Neuronal stem cell (in vitro differentiated cells): ENCODE results near the gene CDH23.

Source experiments
- DNase-seq: peaks from one replicate; pipeline ENCODE4 v3.0.0-alpha.2; 2013; ENCODE audit warnings: low spot score
- H2AFZ ChIP-seq: one replicate; pipeline ENCODE4 v1.6.1; 2013; ENCODE audit warnings: mild to moderate bottlenecking, low read length, inconsistent platforms
- H2AK5ac ChIP-seq: 2 replicates; pipeline ENCODE4 v1.6.1; 2013; ENCODE audit warnings: low read depth, mild to moderate bottlenecking, inconsistent platforms, low read length, moderate library complexity, mixed read lengths
- H2BK120ac ChIP-seq: 2 replicates; pipeline ENCODE4 v1.6.1; 2013; ENCODE audit warnings: low read depth, mild to moderate bottlenecking, inconsistent platforms, low read length, moderate library complexity, mixed read lengths
- H2BK12ac ChIP-seq: one replicate; pipeline ENCODE4 v1.6.1; 2013; ENCODE audit warnings: low read length, inconsistent platforms
- H2BK15ac ChIP-seq: 2 replicates; pipeline ENCODE4 v1.6.1; 2013; ENCODE audit warnings: mild to moderate bottlenecking, low read length, inconsistent platforms, mixed read lengths
- H2BK5ac ChIP-seq: one replicate; pipeline ENCODE4 v1.6.1; 2013; ENCODE audit warnings: inconsistent platforms, mild to moderate bottlenecking, low read length, moderate library complexity
- H3K14ac ChIP-seq: one replicate; pipeline ENCODE4 v1.6.1; 2013; ENCODE audit warnings: low read length, inconsistent platforms
- H3K18ac ChIP-seq: 2 replicates; pipeline ENCODE4 v1.6.1; 2013; ENCODE audit warnings: low read length, inconsistent platforms
- H3K23ac ChIP-seq: 2 replicates; pipeline ENCODE4 v1.6.1; 2013; ENCODE audit warnings: low read depth, mild to moderate bottlenecking, mixed read lengths, low read length, inconsistent platforms; ENCODE audit not compliant: poor library complexity
- H3K27ac ChIP-seq: replicated peaks from 3 replicates; pipeline ENCODE4 v1.5.1; 2013; ENCODE audit warnings: low read length, inconsistent platforms
- H3K27me3 ChIP-seq, 3 experiments: 2 replicates each; pipeline ENCODE4 v1.6.1; 2013; ENCODE audit warnings: low read length in 3 of 3, mild to moderate bottlenecking in 2 of 3, inconsistent platforms in 1 of 3, low read depth in 1 of 3, mixed read lengths in 1 of 3, moderate library complexity in 1 of 3; ENCODE audit not compliant: control insufficient read depth in 3 of 3, insufficient read depth in 3 of 3
- H3K36me3 ChIP-seq, 2 donors: replicated peaks in 1 of 2; 2 replicates each; pipeline ENCODE4 v1.6.1; 2013; ENCODE audit warnings: low read length in 2 of 2; ENCODE audit not compliant: control insufficient read depth in 2 of 2, insufficient read depth in 2 of 2
- H3K4ac ChIP-seq: 2 replicates; pipeline ENCODE4 v1.6.1; 2013; ENCODE audit warnings: inconsistent platforms, mild to moderate bottlenecking, low read length, moderate library complexity
- H3K4me1 ChIP-seq, 2 donors: 1 replicate in 1 of 2; 2 replicates in 1 of 2; pipeline ENCODE4 v1.6.1; 2013; ENCODE audit warnings: low read length in 2 of 2, low read depth in 1 of 2; ENCODE audit not compliant: control insufficient read depth in 2 of 2, insufficient read depth in 1 of 2
- H3K4me2 ChIP-seq: one replicate; pipeline ENCODE4 v1.6.1; 2013; ENCODE audit warnings: mild to moderate bottlenecking, low read length, inconsistent platforms; ENCODE audit not compliant: insufficient read depth, poor library complexity, severe bottlenecking
- H3K4me3 ChIP-seq, 2 donors: 2 replicates each; pipeline ENCODE4 v1.5.1; 2013; ENCODE audit warnings: low read length in 2 of 2, mild to moderate bottlenecking in 2 of 2, inconsistent platforms in 1 of 2, moderate library complexity in 1 of 2
- H3K79me1 ChIP-seq: one replicate; pipeline ENCODE4 v1.6.1; 2013; ENCODE audit warnings: low read depth, mild to moderate bottlenecking, inconsistent platforms, low read length, moderate library complexity
- H3K9ac ChIP-seq: one replicate; pipeline ENCODE4 v1.6.1; 2013; ENCODE audit warnings: mild to moderate bottlenecking, low read depth, low read length, inconsistent platforms; ENCODE audit not compliant: poor library complexity
- H3K9me3 ChIP-seq, 2 donors: replicated peaks in 1 of 2; 2 replicates each; pipeline versions ENCODE3 to v1.6.1; 2013; ENCODE audit warnings: low read length in 2 of 2, mild to moderate bottlenecking in 2 of 2, inconsistent platforms in 1 of 2, low read depth in 1 of 2, mixed read lengths in 1 of 2, moderate library complexity in 1 of 2; ENCODE audit not compliant: control insufficient read depth in 2 of 2, insufficient read depth in 1 of 2
- H4K8ac ChIP-seq: one replicate; pipeline ENCODE4 v1.6.1; 2013; ENCODE audit warnings: low read depth, mild to moderate bottlenecking, inconsistent platforms, low read length, moderate library complexity
- H4K91ac ChIP-seq: one replicate; pipeline ENCODE4 v1.6.1; 2013; ENCODE audit warnings: low read length, low read depth, mild to moderate bottlenecking, inconsistent platforms; ENCODE audit not compliant: poor library complexity
- WGBS, 2 donors: extraction: QIAGEN DNeasy Blood & Tissue Kit; methylation state at CpG; one replicate each; pipeline ENCODE4 v1.1.7; 2013; ENCODE audit warnings: missing lambda C conversion rate in 2 of 2, mixed read lengths in 1 of 2; ENCODE audit not compliant: insufficient read length in 2 of 2, insufficient replicate concordance in 1 of 2; ENCODE audit errors: extremely low coverage in 2 of 2; 5-methylcytosine and 5-hydroxymethylcytosine counted together

Gene CDH23

GRCh38 chr10:71856619-71857018 is 459.9 kb downstream of the CDH23 start:
- Histone ChIP-seq H3K4me3 (no peak overlapping the region), H2BK15ac (no peak overlapping the region), H4K91ac (no peak overlapping the region), H3K79me1 (no peaks in the 10 kb centered on the region), H3K36me3 (no peaks in the 10 kb centered on the region), H2BK5ac (no peak overlapping the region), H3K18ac (no peak overlapping the region), H2BK120ac (no peak overlapping the region), H3K4me2 (no peak overlapping the region), H3K4me1 (peaks cover 6 to 11% of the 10 kb centered on the region in 2 donors), H3K27me3 (no peaks in the 10 kb centered on the region), H3K27ac (no peak overlapping the region), H2AFZ (no peak overlapping the region), H4K8ac (no peak overlapping the region), H2BK12ac (no peak overlapping the region), H3K9me3 (no peaks in the 10 kb centered on the region), H3K4ac (no peak overlapping the region), H3K9ac (no peak overlapping the region), H3K23ac (no peak overlapping the region), H2AK5ac (no peak overlapping the region), H3K14ac (no peak overlapping the region)
- no CpG with 5 or more reads among the region's 4 CpGs for WGBS, 2 donors
- no peak for DNase-seq

- H4K91ac ChIP-seq, result no peak overlapping the region
- H3K4me3 ChIP-seq, result peak overlapping the region in 1 of 2 donors; percentile 46
- H3K23ac ChIP-seq, result no peak overlapping the region
- no peak overlapping the region for H2BK5ac ChIP-seq
- no peaks in the 10 kb centered on the region for H3K79me1 ChIP-seq
- no peak overlapping the region for H3K4me2 ChIP-seq
- H3K4ac ChIP-seq, result no peak overlapping the region
- H3K14ac ChIP-seq, result no peak overlapping the region
- peak overlapping the region; percentile 59 for H2AK5ac ChIP-seq
- no peak overlapping the region for H3K27ac ChIP-seq
- no peak for DNase-seq
- H2BK12ac ChIP-seq, result no peak overlapping the region
- no peak overlapping the region for H4K8ac ChIP-seq
- no peak overlapping the region for H2BK15ac ChIP-seq
- H3K36me3 ChIP-seq, result no peaks in the 10 kb centered on the region
- H3K9ac ChIP-seq, result no peak overlapping the region
- no peak overlapping the region for H3K18ac ChIP-seq
- no CpG with 5 or more reads among the region's 12 CpGs for WGBS, 2 donors
- H3K4me1 ChIP-seq, result peaks cover 8 to 11% of the 10 kb centered on the region in 2 donors
- H3K27me3 ChIP-seq, result no peaks in the 10 kb centered on the region
- no peak overlapping the region for H2AFZ ChIP-seq
- no peaks in the 10 kb centered on the region for H3K9me3 ChIP-seq
- H2BK120ac ChIP-seq, result no peak overlapping the region
Measured at GRCh38 chr10:71857934-71858890, 461.5 kb downstream of the CDH23 start.

GRCh38 chr10:71860243-71861029 is 463.7 kb downstream of the CDH23 start:
- H3K4ac ChIP-seq, result no peak overlapping the region
- H3K14ac ChIP-seq, result peak overlapping the region; percentile 82
- no peaks in the 10 kb centered on the region for H3K9me3 ChIP-seq
- no peaks in the 10 kb centered on the region for H3K79me1 ChIP-seq
- no peak overlapping the region for H2BK120ac ChIP-seq
- H4K91ac ChIP-seq, result no peak overlapping the region
- no peak overlapping the region for H2BK5ac ChIP-seq
- H4K8ac ChIP-seq, result no peak overlapping the region
- peak overlapping the region; percentile 90 for H3K18ac ChIP-seq
- no peak overlapping the region for H3K4me2 ChIP-seq
- H2AK5ac ChIP-seq, result no peak overlapping the region
- H3K4me1 ChIP-seq, result peaks cover 9 to 11% of the 10 kb centered on the region in 2 donors
- H2BK12ac ChIP-seq, result no peak overlapping the region
- no peaks in the 10 kb centered on the region for H3K36me3 ChIP-seq
- H3K4me3 ChIP-seq, result no peak overlapping the region
- H3K9ac ChIP-seq, result peak overlapping the region; percentile 27
- H3K23ac ChIP-seq, result peak overlapping the region; percentile 60
- H2BK15ac ChIP-seq, result peak overlapping the region; percentile 75
- peak overlapping the region; percentile 81 for H2AFZ ChIP-seq
- H3K27ac ChIP-seq, result peak overlapping the region; percentile 56
- DNase-seq, result no peak
- no CpG with 5 or more reads among the region's 11 CpGs for WGBS, 2 donors
- H3K27me3 ChIP-seq, result no peaks in the 10 kb centered on the region

GRCh38 chr10:71863203-71863602 is 466.5 kb downstream of the CDH23 start:
- no peaks in the 10 kb centered on the region for H3K27me3 ChIP-seq
- H4K8ac ChIP-seq, result no peak overlapping the region
- H3K36me3 ChIP-seq, result no peaks in the 10 kb centered on the region
- H3K9me3 ChIP-seq, result no peaks in the 10 kb centered on the region
- no peak overlapping the region for H3K4me2 ChIP-seq
- H3K14ac ChIP-seq, result no peak overlapping the region
- H3K4me3 ChIP-seq, result no peak overlapping the region
- peaks cover 10 to 12% of the 10 kb centered on the region in 2 donors for H3K4me1 ChIP-seq
- no peak overlapping the region for H2BK15ac ChIP-seq
- no peak overlapping the region for H3K9ac ChIP-seq
- peak overlapping the region; percentile 7 for H3K18ac ChIP-seq
- no peak overlapping the region for H4K91ac ChIP-seq
- no peak overlapping the region for H2AFZ ChIP-seq
- H2AK5ac ChIP-seq, result no peak overlapping the region
- no CpG with 5 or more reads among the region's 6 CpGs for WGBS, 2 donors
- H2BK5ac ChIP-seq, result no peak overlapping the region
- DNase-seq, result no peak
- no peak overlapping the region for H3K4ac ChIP-seq
- H2BK12ac ChIP-seq, result no peak overlapping the region
- no peak overlapping the region for H3K23ac ChIP-seq
- H3K79me1 ChIP-seq, result no peaks in the 10 kb centered on the region
- no peak overlapping the region for H2BK120ac ChIP-seq
- H3K27ac ChIP-seq, result peak overlapping the region; percentile 9
